Mesenchymal stem cell (in vitro differentiated cells and primary cell): ENCODE results near the gene ME3.
"Not testable (repeated sequence)": the region's sequence is repeated elsewhere in the genome, so short reads cannot be mapped to it uniquely, and the experiment has no call there.

Experiments used
- DNase-seq: peaks from one replicate; pipeline ENCODE4 v3.0.0-alpha.2; 2013
- H2AFZ ChIP-seq: one replicate; pipeline ENCODE4 v1.6.1; 2013; ENCODE audit warnings: low read depth, mild to moderate bottlenecking, control low read depth, inconsistent platforms, low read length, moderate library complexity
- H2AK5ac ChIP-seq: 2 replicates; pipeline ENCODE4 v1.6.1; 2013; ENCODE audit warnings: low read length, moderate library complexity, mild to moderate bottlenecking, inconsistent platforms; ENCODE audit not compliant: severe bottlenecking
- H2BK120ac ChIP-seq: one replicate; pipeline ENCODE4 v1.6.1; 2013; ENCODE audit warnings: low read depth, mild to moderate bottlenecking, inconsistent platforms, low read length, moderate library complexity
- H2BK12ac ChIP-seq, 2 experiments: one replicate each; pipeline ENCODE4 v1.6.1; 2013; ENCODE audit warnings: inconsistent platforms in 2 of 2, low read length in 2 of 2, mild to moderate bottlenecking in 2 of 2, moderate library complexity in 2 of 2, control low read depth in 1 of 2
- H2BK15ac ChIP-seq: one replicate; pipeline ENCODE4 v1.6.1; 2013; ENCODE audit warnings: mild to moderate bottlenecking, low read depth, inconsistent platforms; ENCODE audit not compliant: poor library complexity, severe bottlenecking
- H2BK5ac ChIP-seq: 2 replicates; pipeline ENCODE4 v1.6.1; 2013; ENCODE audit warnings: low read depth, mild to moderate bottlenecking, low read length, control low read depth, inconsistent platforms; ENCODE audit not compliant: poor library complexity, severe bottlenecking
- H3K14ac ChIP-seq, 2 experiments: one replicate each; pipeline ENCODE4 v1.6.1; 2013; ENCODE audit warnings: inconsistent platforms in 2 of 2, low read length in 2 of 2, control low read depth in 1 of 2, mild to moderate bottlenecking in 1 of 2, moderate library complexity in 1 of 2
- H3K18ac ChIP-seq, 2 experiments: one replicate each; pipeline ENCODE4 v1.6.1; 2013; ENCODE audit warnings: inconsistent platforms in 2 of 2, low read length in 2 of 2, control low read depth in 1 of 2, low read depth in 1 of 2, mild to moderate bottlenecking in 1 of 2
- H3K23ac ChIP-seq, 2 experiments: one replicate each; pipeline ENCODE4 v1.6.1; 2013; ENCODE audit warnings: inconsistent platforms in 2 of 2, low read length in 2 of 2, mild to moderate bottlenecking in 2 of 2, moderate library complexity in 2 of 2, control low read depth in 1 of 2
- H3K27ac ChIP-seq: 2 replicates; pipeline ENCODE4 v1.5.1; 2013; ENCODE audit warnings: mild to moderate bottlenecking, moderate library complexity, low read length, control low read depth, inconsistent platforms; ENCODE audit not compliant: poor library complexity, severe bottlenecking
- H3K27me3 ChIP-seq, 2 experiments: 2 replicates each; pipeline versions ENCODE4 v1.6.1 to v1.7.0; 2013; ENCODE audit warnings: low read length in 2 of 2, mild to moderate bottlenecking in 2 of 2, moderate library complexity in 2 of 2, control low read depth in 1 of 2, inconsistent platforms in 1 of 2; ENCODE audit not compliant: control insufficient read depth in 1 of 2, insufficient read depth in 1 of 2
- H3K36me3 ChIP-seq, 2 experiments: 2 replicates each; pipeline versions ENCODE4 v1.6.1 to v1.7.0; 2013; ENCODE audit warnings: low read length in 2 of 2, control low read depth in 1 of 2, inconsistent platforms in 1 of 2, low read depth in 1 of 2, mild to moderate bottlenecking in 1 of 2; ENCODE audit not compliant: insufficient read depth in 2 of 2, control insufficient read depth in 1 of 2
- H3K4ac ChIP-seq, 2 experiments: one replicate each; pipeline ENCODE4 v1.6.1; 2013; ENCODE audit warnings: inconsistent platforms in 2 of 2, low read length in 2 of 2, mild to moderate bottlenecking in 2 of 2, moderate library complexity in 2 of 2, control low read depth in 1 of 2, low read depth in 1 of 2
- H3K4me1 ChIP-seq: 2 replicates; pipeline ENCODE4 v1.6.1; 2013; ENCODE audit warnings: low read depth, low read length, control low read depth; ENCODE audit not compliant: control insufficient read depth, insufficient read depth
- H3K4me2 ChIP-seq: 2 replicates; pipeline ENCODE4 v1.6.1; 2013; ENCODE audit warnings: low read length, mild to moderate bottlenecking, inconsistent platforms; ENCODE audit not compliant: poor library complexity, severe bottlenecking
- H3K4me3 ChIP-seq, 2 experiments: 2 replicates each; pipeline versions ENCODE4 v1.5.1 to v1.7.0; 2013; ENCODE audit warnings: low read length in 2 of 2, mild to moderate bottlenecking in 2 of 2, control low read depth in 1 of 2, low read depth in 1 of 2; ENCODE audit not compliant: insufficient read depth in 1 of 2
- H3K79me1 ChIP-seq: replicated peaks from 2 replicates; pipeline ENCODE4 v1.6.1; 2013; ENCODE audit warnings: mild to moderate bottlenecking, control low read depth, low read length, inconsistent platforms; ENCODE audit not compliant: poor library complexity, severe bottlenecking
- H3K9ac ChIP-seq: 2 replicates; pipeline ENCODE4 v1.7.0; 2013; ENCODE audit warnings: mild to moderate bottlenecking, low read length, moderate library complexity
- H3K9me3 ChIP-seq: 2 replicates; pipeline ENCODE4 v1.7.0; 2013; ENCODE audit warnings: mild to moderate bottlenecking, low read length; ENCODE audit not compliant: control insufficient read depth
- H4K8ac ChIP-seq: one replicate; pipeline ENCODE4 v1.6.1; 2013; ENCODE audit warnings: inconsistent platforms, mild to moderate bottlenecking, low read length, moderate library complexity
- H4K91ac ChIP-seq: one replicate; pipeline ENCODE4 v1.6.1; 2013; ENCODE audit warnings: mild to moderate bottlenecking, low read length, inconsistent platforms
- WGBS: methylation state at CpG from one replicate; pipeline ENCODE4 v1.1.7; 2013; ENCODE audit warnings: mixed read lengths; 5-methylcytosine and 5-hydroxymethylcytosine counted together

Gene ME3

GRCh38 chr11:86541299-86541698 lies 131.1 kb downstream of the ME3 start:
- H3K4ac ChIP-seq, H3K4me3 ChIP-seq, H3K27me3 ChIP-seq, H3K23ac ChIP-seq, H2AK5ac ChIP-seq, H3K4me2 ChIP-seq, H2BK5ac ChIP-seq, H2BK12ac ChIP-seq, DNase-seq, H2AFZ ChIP-seq, H3K9ac ChIP-seq, H3K14ac ChIP-seq, H3K27ac ChIP-seq, H3K79me1 ChIP-seq, H3K4me1 ChIP-seq, H3K9me3 ChIP-seq, H3K18ac ChIP-seq, H2BK120ac ChIP-seq, H2BK15ac ChIP-seq, H3K36me3 ChIP-seq, H4K91ac ChIP-seq, H4K8ac ChIP-seq: not testable (repeated sequence)
- WGBS: 93% methylated on average over 3 of the region's 3 CpGs

DNA sequence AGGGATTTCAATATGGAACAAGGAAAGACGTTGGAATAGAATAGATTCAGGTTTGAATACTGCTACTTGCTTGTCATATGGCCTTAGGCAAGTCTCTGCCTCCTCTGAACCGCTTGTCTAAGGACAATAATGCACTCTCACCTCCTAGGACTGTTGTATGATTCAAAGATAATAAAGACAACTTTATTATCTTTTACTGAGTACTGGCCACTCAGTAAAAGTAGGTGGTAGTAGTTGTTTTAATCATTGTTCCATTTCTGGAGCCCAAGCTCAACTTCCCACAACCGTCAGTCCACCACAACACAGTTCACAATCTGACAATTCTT lies 134.2 kb downstream of the ME3 start:
- peaks cover 3% of the 10 kb centered on the region for H3K4me1 ChIP-seq
- H3K9me3 ChIP-seq: peaks cover 6% of the 10 kb centered on the region
- peaks cover 5% of the 10 kb centered on the region for H3K79me1 ChIP-seq
- no peak overlapping the region for H2BK5ac ChIP-seq
- H2BK15ac ChIP-seq: no peak overlapping the region
- WGBS: 89% methylated on average over 2 of the region's 3 CpGs
- H3K14ac ChIP-seq: no peak overlapping the region
- no peak overlapping the region for H3K27ac ChIP-seq
- DNase-seq: no peak
- H3K9ac ChIP-seq: no peak overlapping the region
- no peak overlapping the region for H2AK5ac ChIP-seq
- H2BK12ac ChIP-seq: no peak overlapping the region
- H4K91ac ChIP-seq: no peak overlapping the region
- no peak overlapping the region for H3K4me2 ChIP-seq
- H3K36me3 ChIP-seq: peaks cover 0 to 3% of the 10 kb centered on the region in 2 experiments
- no peak overlapping the region for H3K23ac ChIP-seq
- no peak overlapping the region for H3K4ac ChIP-seq
- no peak overlapping the region for H3K18ac ChIP-seq
- no peaks in the 10 kb centered on the region for H3K27me3 ChIP-seq
- no peak overlapping the region for H4K8ac ChIP-seq
- no peak overlapping the region for H2AFZ ChIP-seq
- H2BK120ac ChIP-seq: no peak overlapping the region
- no peak overlapping the region for H3K4me3 ChIP-seq

- H3K27ac ChIP-seq: no peak overlapping the region
- H2AFZ ChIP-seq: no peak overlapping the region
- H3K4ac ChIP-seq: no peak overlapping the region
- H3K18ac ChIP-seq: no peak overlapping the region
- H3K14ac ChIP-seq: no peak overlapping the region
- H4K91ac ChIP-seq: no peak overlapping the region
- no peak overlapping the region for H3K4me2 ChIP-seq
- H3K9me3 ChIP-seq: peaks cover 6% of the 10 kb centered on the region
- peaks cover 3% of the 10 kb centered on the region for H3K4me1 ChIP-seq
- no peak overlapping the region for H2BK12ac ChIP-seq
- H3K27me3 ChIP-seq: no peaks in the 10 kb centered on the region
- H3K79me1 ChIP-seq: peaks cover 6% of the 10 kb centered on the region
- no peak for DNase-seq
- no peak overlapping the region for H3K4me3 ChIP-seq
- no peak overlapping the region for H3K9ac ChIP-seq
- H2BK15ac ChIP-seq: no peak overlapping the region
- H2AK5ac ChIP-seq: no peak overlapping the region
- H3K36me3 ChIP-seq: peaks cover 0 to 3% of the 10 kb centered on the region in 2 experiments
- H4K8ac ChIP-seq: no peak overlapping the region
- no peak overlapping the region for H2BK120ac ChIP-seq
- H3K23ac ChIP-seq: no peak overlapping the region
- H2BK5ac ChIP-seq: no peak overlapping the region
Observed at GRCh38 chr11:86537541-86538222, 134.7 kb downstream of the ME3 start.

DNA sequence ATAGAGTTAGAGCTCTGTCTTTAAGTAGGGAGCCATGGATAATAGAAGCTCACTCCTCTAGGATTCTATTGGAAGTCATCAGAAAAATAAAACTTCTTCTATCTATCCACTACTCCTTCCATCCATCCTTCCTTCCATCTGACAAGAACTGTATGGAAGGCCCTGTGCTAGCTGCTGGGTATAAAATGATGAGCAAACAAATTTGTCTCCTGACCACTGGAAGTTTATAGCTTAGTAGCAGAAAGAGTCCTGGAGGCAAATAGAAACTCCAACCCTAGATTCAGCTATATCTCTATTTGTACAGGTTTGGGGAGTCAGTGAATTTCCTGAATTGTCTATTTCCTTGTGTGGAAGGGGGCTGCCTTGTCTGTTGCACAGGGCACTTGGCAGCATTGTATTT lies 136.6 kb downstream of the ME3 start:
- peaks cover 4% of the 10 kb centered on the region for H3K79me1 ChIP-seq
- no peak for DNase-seq
- no peak overlapping the region for H2BK15ac ChIP-seq
- no peak overlapping the region for H2BK5ac ChIP-seq
- no peak overlapping the region for H3K18ac ChIP-seq
- H2AFZ ChIP-seq: no peak overlapping the region
- no peaks in the 10 kb centered on the region for H3K27me3 ChIP-seq
- no peak overlapping the region for H3K23ac ChIP-seq
- no peak overlapping the region for H2BK12ac ChIP-seq
- no peak overlapping the region for H3K4me2 ChIP-seq
- no peak overlapping the region for H3K4me3 ChIP-seq
- no peak overlapping the region for H2BK120ac ChIP-seq
- H3K27ac ChIP-seq: no peak overlapping the region
- peaks cover 1% of the 10 kb centered on the region for H3K4me1 ChIP-seq
- peaks cover 0 to 3% of the 10 kb centered on the region in 2 experiments for H3K36me3 ChIP-seq
- H2AK5ac ChIP-seq: no peak overlapping the region
- no peak overlapping the region for H3K9ac ChIP-seq
- H4K91ac ChIP-seq: no peak overlapping the region
- peaks cover 6% of the 10 kb centered on the region for H3K9me3 ChIP-seq
- no peak overlapping the region for H3K14ac ChIP-seq
- H4K8ac ChIP-seq: no peak overlapping the region
- no peak overlapping the region for H3K4ac ChIP-seq
